Chondrocyte (in vitro differentiated cells): ENCODE data around the gene ZNF460. TPM values are rescaled to one million over a fixed set of nuclear protein-coding genes. Genes with fewer than 3 reads are reported as not detected.

Source experiments
- DNase-seq: peaks from one replicate; pipeline ENCODE4 v3.0.0; 2021; ENCODE audit warnings: mixed read lengths, low spot score
- H3K27ac Mint-ChIP-seq: one replicate; pipeline ENCODE4 v1.8.0; 2021; ENCODE audit warnings: mild to moderate bottlenecking, moderate library complexity, mixed read lengths; ENCODE audit not compliant: unreplicated experiment
- H3K27me3 Mint-ChIP-seq: 2 replicates; pipeline ENCODE4 v1.8.0; 2021; ENCODE audit warnings: low read depth, mixed read lengths
- H3K36me3 Mint-ChIP-seq: 2 replicates; pipeline ENCODE4 v1.8.0; 2021; ENCODE audit warnings: low read depth, mixed read lengths
- H3K4me1 Mint-ChIP-seq: 2 replicates; pipeline ENCODE4 v1.8.0; 2021; ENCODE audit warnings: low read depth, mild to moderate bottlenecking, mixed read lengths
- H3K4me3 Mint-ChIP-seq: one replicate; pipeline ENCODE4 v1.8.0; 2021; ENCODE audit warnings: mild to moderate bottlenecking, moderate library complexity, mixed read lengths; ENCODE audit not compliant: unreplicated experiment
- H3K9me3 Mint-ChIP-seq: 2 replicates; pipeline ENCODE4 v1.8.0; 2021; ENCODE audit warnings: low read depth, mixed read lengths
- long read RNA-seq: library from polyadenylated mRNA; stranded (forward); transcript quantifications from one replicate; pipeline ENCODE4 v2.0.0, GENCODE V29; 2021
- total RNA-seq: library from RNA; stranded (reverse); gene quantifications from 3 replicates; pipeline ENCODE4 v1.2.1, GENCODE V29; 2021
- TF ChIP-seq, protein P1 (sequence below): fragments of 200-600 bp; sonication (generic); IDR thresholded peaks from 2 replicates; pipeline ENCODE4 v1.5.0; 2021; ENCODE audit warnings: antibody characterized with exemption, mild to moderate bottlenecking, moderate library complexity

The ZNF460 gene
- 77.3 to 81.4 TPM (median 79.1 TPM) in 3 replicates for total RNA-seq
- long read RNA-seq = 0 reads

DNA sequence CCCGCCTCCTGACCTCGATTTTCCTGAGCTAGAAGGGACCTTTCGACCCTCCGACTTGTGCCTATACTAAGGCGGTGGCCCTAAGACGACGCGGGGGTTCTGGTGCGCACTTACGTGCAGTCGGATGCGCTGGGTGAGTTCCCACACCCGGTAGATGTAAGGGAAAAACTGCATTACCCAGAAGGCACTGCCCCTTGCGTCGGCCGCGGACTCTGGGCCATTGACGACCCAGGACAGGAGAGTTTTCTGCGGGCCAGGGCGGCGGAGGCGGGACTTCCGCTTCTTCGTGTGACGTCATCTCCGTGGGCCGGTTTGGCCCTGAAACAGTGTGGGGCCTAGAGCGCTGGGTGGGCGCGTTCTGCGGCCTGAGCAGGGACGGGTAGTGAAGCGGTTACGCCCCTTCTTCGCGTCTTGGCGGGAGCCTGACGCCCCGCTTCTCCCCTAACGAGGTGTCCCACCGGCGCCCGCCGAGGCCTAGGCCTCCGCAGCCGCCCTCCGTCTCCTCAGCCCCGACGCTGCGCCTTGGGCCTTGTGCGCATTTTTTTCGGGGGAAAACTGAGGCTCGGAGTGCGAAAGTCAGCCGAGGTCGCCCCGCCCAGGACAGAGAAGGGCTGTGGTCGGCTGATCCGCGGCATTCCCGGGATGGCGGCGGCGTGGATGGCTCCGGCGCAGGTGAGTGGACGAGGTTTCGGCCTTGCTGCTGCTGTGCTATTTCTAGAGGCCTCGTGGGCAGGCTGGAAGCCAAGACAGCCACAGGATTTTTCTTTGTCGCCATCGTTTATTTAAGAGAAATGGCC, at the start of gene ZNF460:
TSS of gene ZNF460 (plus strand) at position 321 of the 797 bp plus-strand sequence. CDS start at position 643, 322 bp downstream.
- DNase-seq = peak; percentile 97
- no peak within 1 kb of the TSS for H3K27ac Mint-ChIP-seq
- H3K36me3 Mint-ChIP-seq = peaks cover 16% of the 10 kb centered on the region
- H3K9me3 Mint-ChIP-seq = no peaks in the 10 kb centered on the region
- TF ChIP-seq, protein P1, sequence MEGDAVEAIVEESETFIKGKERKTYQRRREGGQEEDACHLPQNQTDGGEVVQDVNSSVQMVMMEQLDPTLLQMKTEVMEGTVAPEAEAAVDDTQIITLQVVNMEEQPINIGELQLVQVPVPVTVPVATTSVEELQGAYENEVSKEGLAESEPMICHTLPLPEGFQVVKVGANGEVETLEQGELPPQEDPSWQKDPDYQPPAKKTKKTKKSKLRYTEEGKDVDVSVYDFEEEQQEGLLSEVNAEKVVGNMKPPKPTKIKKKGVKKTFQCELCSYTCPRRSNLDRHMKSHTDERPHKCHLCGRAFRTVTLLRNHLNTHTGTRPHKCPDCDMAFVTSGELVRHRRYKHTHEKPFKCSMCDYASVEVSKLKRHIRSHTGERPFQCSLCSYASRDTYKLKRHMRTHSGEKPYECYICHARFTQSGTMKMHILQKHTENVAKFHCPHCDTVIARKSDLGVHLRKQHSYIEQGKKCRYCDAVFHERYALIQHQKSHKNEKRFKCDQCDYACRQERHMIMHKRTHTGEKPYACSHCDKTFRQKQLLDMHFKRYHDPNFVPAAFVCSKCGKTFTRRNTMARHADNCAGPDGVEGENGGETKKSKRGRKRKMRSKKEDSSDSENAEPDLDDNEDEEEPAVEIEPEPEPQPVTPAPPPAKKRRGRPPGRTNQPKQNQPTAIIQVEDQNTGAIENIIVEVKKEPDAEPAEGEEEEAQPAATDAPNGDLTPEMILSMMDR = peak; percentile 52
- H3K27me3 Mint-ChIP-seq = no peaks in the 10 kb centered on the region
- H3K4me1 Mint-ChIP-seq = peaks cover 40% of the 10 kb centered on the region
- no peak within 1 kb of the TSS for H3K4me3 Mint-ChIP-seq

DNA sequence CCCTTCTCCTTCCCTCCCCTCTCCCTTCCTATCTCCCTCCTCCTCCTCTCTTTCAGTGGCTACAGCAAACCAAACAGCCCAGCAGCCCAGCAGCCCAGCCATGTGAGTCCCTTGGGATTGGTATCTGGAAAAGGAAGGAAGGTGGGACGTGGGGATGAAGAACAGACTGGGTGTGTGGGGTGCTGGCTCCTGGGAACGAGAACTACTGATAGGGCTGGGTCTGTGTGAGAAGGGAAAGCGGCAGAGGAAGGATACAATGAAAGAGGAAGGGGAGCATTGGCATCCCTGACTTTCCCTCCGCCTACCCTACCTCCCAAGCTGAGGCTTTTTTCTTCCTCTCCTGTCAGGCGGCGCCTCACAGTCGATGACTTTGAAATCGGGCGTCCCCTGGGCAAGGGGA, 48.6 kb upstream of the ZNF460 start:
- no peak for DNase-seq
- Mint-ChIP-seq H3K9me3 (no peaks in the 10 kb centered on the region), H3K27me3 (no peaks in the 10 kb centered on the region), H3K4me3 (no peak overlapping the region), H3K36me3 (no peaks in the 10 kb centered on the region), H3K4me1 (no peaks in the 10 kb centered on the region), H3K27ac (no peak overlapping the region)
- TF ChIP-seq, protein P1 = no peak

DNA sequence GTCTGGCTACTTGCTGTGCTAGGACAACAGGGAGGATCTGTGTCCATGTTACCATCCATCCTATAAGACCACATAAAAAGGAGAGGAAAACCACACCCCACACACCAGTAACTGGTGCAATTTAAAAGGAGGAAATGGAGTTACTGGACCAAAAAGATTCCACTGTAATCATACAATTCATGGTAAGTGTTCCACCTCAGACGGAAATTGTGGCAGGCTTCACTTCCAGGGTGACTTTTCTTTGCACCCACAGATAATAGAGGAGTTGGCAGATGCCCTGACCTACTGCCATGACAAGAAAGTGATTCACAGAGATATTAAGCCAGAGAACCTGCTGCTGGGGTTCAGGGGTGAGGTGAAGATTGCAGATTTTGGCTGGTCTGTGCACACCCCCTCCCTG, 47.1 kb upstream of the ZNF460 start:
- H3K9me3 Mint-ChIP-seq = no peaks in the 10 kb centered on the region
- TF ChIP-seq, protein P1 = no peak
- H3K27ac Mint-ChIP-seq = no peak overlapping the region
- no peaks in the 10 kb centered on the region for H3K4me1 Mint-ChIP-seq
- no peak for DNase-seq
- H3K27me3 Mint-ChIP-seq = no peaks in the 10 kb centered on the region
- no peak overlapping the region for H3K4me3 Mint-ChIP-seq
- H3K36me3 Mint-ChIP-seq = no peaks in the 10 kb centered on the region

DNA sequence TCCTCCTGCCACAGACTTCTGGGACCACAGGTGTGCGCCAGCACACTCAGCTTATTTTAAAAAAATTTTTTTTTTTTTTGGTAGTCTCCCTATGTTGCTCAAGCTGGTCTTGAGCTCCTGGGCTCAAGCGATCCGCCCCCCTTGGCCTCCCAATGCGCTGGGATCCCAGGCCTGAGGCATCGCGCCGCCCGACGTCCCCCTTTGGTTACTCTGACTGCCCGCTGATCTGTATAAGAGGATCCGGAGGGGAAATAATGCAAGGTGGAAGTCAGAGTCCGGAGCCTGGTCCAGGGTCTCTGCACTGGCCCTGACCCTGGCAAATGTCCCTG, 40.3 kb upstream of the ZNF460 start:
- Mint-ChIP-seq H3K27ac (peak overlapping the region; percentile 96), H3K4me3 (peak overlapping the region; percentile 87), H3K36me3 (peaks cover 9% of the 10 kb centered on the region), H3K9me3 (no peaks in the 10 kb centered on the region), H3K4me1 (peaks cover 32% of the 10 kb centered on the region), H3K27me3 (no peaks in the 10 kb centered on the region)
- no peak for DNase-seq
- TF ChIP-seq, protein P1 = no peak

DNA sequence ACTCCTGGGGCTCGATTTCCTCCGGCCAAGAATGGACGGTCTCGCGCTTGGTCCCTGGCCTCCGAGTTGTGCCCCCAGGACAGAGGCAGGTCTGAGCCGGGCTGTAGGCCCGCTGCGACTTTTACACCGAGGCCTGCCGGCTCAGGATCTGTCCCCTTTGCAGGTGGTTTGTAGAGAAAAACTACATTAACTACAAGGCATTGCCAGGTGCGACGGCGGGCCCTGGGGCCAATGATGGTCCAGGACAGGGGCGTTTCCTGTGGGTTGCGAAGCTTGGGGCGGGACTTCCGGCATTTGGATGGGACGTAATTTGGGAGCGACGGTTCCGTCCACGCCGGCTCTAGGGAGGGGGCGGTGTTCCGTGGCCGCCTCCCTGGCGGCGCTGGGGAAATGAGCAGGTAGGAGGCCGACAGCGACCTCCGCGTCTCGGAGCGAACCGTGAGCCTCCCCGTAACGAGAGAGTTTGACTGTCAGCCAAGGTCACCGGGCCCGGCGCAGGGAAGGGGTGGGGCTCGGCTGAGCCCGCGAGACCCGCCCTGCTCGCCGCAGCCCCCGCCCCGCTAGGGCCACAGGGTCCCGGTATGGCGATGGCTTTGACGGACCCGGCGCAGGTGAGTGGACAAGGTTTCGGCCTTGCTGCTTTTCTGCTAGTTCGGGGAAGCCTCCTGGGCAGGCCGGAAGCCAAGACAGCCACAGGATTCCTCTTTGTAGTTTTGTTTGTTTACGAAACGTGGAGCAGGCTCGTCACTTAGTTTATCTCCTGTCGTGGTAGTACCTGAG, 39.8 kb upstream of the ZNF460 start, which contains the start of gene ZNF805:
TSS of gene ZNF805 (plus strand) at position 322 of the 780 bp plus-strand sequence. CDS start at position 582, 260 bp downstream.
- TF ChIP-seq, protein P1 = peak; percentile 46
- H3K9me3 Mint-ChIP-seq = no peaks in the 10 kb centered on the region
- peaks cover 10% of the 10 kb centered on the region for H3K36me3 Mint-ChIP-seq
- no peaks in the 10 kb centered on the region for H3K27me3 Mint-ChIP-seq
- peak within 1 kb of the TSS; percentile 96 for H3K27ac Mint-ChIP-seq
- peak; percentile 98 for DNase-seq
- peak within 1 kb of the TSS; percentile 87 for H3K4me3 Mint-ChIP-seq
- H3K4me1 Mint-ChIP-seq = peaks cover 32% of the 10 kb centered on the region
